ENCODE data around the gene GFI1B.

- TF ChIP-seq CTCF (IDR thresholded peaks at IDR 0.05 in 8 of 11, conservative IDR thresholded peaks at IDR 0.05 in 3 of 11) = no peak
- no peak for TF ChIP-seq POLR2A (IDR thresholded peaks at IDR 0.05)
These were observed 26.7 kb downstream of the GFI1B start for GRCh38 chr9:133004999-133005760.
